Fibroblast of mammary gland (primary cell): Measurements from ENCODE around the gene CSNK2A1.
A peak's percentile ranks its signal among the peaks of the same experiment; 100 is the strongest.

Experiments used
- DNase-seq: peaks from one replicate; pipeline ENCODE4 v3.0.0-alpha.2; 2010; ENCODE audit warnings: low read depth
- H3K4me3 ChIP-seq: 2 replicates; pipeline ENCODE4 v1.5.1; 2011; ENCODE audit warnings: low read depth, mild to moderate bottlenecking, low read length, moderate library complexity; ENCODE audit not compliant: control insufficient read depth
- CTCF ChIP-seq: conservative IDR thresholded peaks from 2 replicates; pipeline ENCODE4 v1.5.1; 2011; ENCODE audit warnings: low read depth, low read length, inconsistent platforms; ENCODE audit not compliant: control insufficient read depth, insufficient read depth

CSNK2A1 gene

GRCh38 chr20:543369-544152 is at the start of gene CSNK2A1:
Gene CSNK2A1 (minus strand): TSS chr20:543790. CDS start chr20:508551, 35,239 bp downstream.
- H3K4me3 ChIP-seq, result peak within 1 kb of the TSS; percentile 90
- no peak for TF ChIP-seq CTCF
- peak; percentile 92 for DNase-seq

- TF ChIP-seq CTCF, result no peak
- DNase-seq, result no peak
- no peak overlapping the region for H3K4me3 ChIP-seq
Measured at GRCh38 chr20:592506-592905, 48.9 kb upstream of the CSNK2A1 start.

GRCh38 chr20:591941-592340 is 48.4 kb upstream of the CSNK2A1 start:
- H3K4me3 ChIP-seq, result no peak overlapping the region
- DNase-seq, result no peak
- TF ChIP-seq CTCF, result no peak

GRCh38 chr20:588932-589672 is 45.5 kb upstream of the CSNK2A1 start:
- DNase-seq, result no peak
- no peak overlapping the region for H3K4me3 ChIP-seq
- no peak for TF ChIP-seq CTCF

GRCh38 chr20:588476-588875 is 44.9 kb upstream of the CSNK2A1 start:
- no peak for DNase-seq
- H3K4me3 ChIP-seq, result no peak overlapping the region
- TF ChIP-seq CTCF, result no peak

GRCh38 chr20:584971-585301 is 41.3 kb upstream of the CSNK2A1 start:
- H3K4me3 ChIP-seq, result no peak overlapping the region
- no peak for TF ChIP-seq CTCF
- no peak for DNase-seq
